ENCODE data around the gene PAK3. TPM values are rescaled to one million over a fixed set of nuclear protein-coding genes. Genes with fewer than 3 reads are reported as not detected.

Gene PAK3
- total and polyA plus RNA-seq, 2 donors (not counting 3 experiments of a cell fraction or from before 2014, with no cell fraction given): 0.01 to 0.15 TPM

DNA sequence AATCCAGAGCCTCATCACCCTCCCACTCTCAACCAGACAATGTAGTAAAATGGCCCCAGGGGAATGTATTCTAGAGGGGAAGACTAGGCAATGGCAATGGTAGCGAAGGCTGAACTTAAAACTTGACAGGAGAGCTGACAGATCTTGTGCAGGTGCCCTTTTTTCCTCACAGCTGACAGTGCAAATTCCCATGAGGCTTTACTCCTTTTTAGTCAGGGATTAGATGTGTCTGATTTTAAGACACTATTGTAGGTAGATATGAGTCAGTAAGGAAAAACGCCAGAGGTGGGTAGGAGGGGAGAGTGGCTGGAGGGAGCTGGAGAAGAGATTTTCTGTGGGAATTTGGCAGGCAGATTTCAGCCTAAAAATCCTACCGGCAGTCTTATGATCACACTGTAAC, 163.6 kb downstream of the PAK3 start:
- CTCF ChIA-PET: no interaction called here

More for the DNA sequence above, 163.6 kb downstream of the PAK3 start:
- Histone ChIP-seq H3K4me2 (ENCODE audit: insufficient read depth, low read length) (no peak overlapping the region), H2AFZ (ENCODE audit: low read depth, low read length) (no peak overlapping the region), H3K36me3 (ENCODE audit: control insufficient read depth in 2 of 2, extremely low read depth in 1 of 2, insufficient read depth in 2 of 2, low read length in 2 of 2) (no peaks in the 10 kb centered on the region), H4K20me1 (replicated peaks; ENCODE audit: control insufficient read depth, extremely low read depth, insufficient read depth, low read length) (no peaks in the 10 kb centered on the region), H3K4me3 (replicated peaks in 1 of 3; ENCODE audit: insufficient read depth in 1 of 3, low read depth in 1 of 3, low read length in 3 of 3) (no peak overlapping the region), H3K27ac (ENCODE audit: insufficient read depth, low read depth, low read length) (no peak overlapping the region), H3K79me2 (ENCODE audit: control insufficient read depth, insufficient read depth, low read length) (no peaks in the 10 kb centered on the region), H3K9me1 (replicated peaks; ENCODE audit: control insufficient read depth, extremely low read depth, insufficient read depth, low read length) (no peaks in the 10 kb centered on the region), H3K4me1 (ENCODE audit: control insufficient read depth, extremely low read depth, insufficient read depth, low read length) (no peaks in the 10 kb centered on the region), H3K9me3 (replicated peaks; ENCODE audit: control insufficient read depth, insufficient read depth, low read length) (no peaks in the 10 kb centered on the region), H3K9ac (replicated peaks; ENCODE audit: extremely low read depth, insufficient read depth, low read length) (no peak overlapping the region), H3K27me3 (ENCODE audit: control insufficient read depth in 2 of 2, insufficient read depth in 2 of 2, low read length in 2 of 2) (no peaks in the 10 kb centered on the region)
- POLR2A ChIA-PET: no interaction called here
- FAIRE-seq: no peak
- dilution Hi-C loops (cut with MboI; ENCODE audit: extremely low pct_ligation_motif_present, low sequenced_read_pairs): no loop called here
- BruUV-seq (replicated peaks): no TSS peak
- no peak for DNase-seq (ENCODE audit: low read depth, low spot score)
- intact Hi-C loops (cut with micrococcal nuclease): no loop called here
- TF ChIP-seq, protein P1, sequence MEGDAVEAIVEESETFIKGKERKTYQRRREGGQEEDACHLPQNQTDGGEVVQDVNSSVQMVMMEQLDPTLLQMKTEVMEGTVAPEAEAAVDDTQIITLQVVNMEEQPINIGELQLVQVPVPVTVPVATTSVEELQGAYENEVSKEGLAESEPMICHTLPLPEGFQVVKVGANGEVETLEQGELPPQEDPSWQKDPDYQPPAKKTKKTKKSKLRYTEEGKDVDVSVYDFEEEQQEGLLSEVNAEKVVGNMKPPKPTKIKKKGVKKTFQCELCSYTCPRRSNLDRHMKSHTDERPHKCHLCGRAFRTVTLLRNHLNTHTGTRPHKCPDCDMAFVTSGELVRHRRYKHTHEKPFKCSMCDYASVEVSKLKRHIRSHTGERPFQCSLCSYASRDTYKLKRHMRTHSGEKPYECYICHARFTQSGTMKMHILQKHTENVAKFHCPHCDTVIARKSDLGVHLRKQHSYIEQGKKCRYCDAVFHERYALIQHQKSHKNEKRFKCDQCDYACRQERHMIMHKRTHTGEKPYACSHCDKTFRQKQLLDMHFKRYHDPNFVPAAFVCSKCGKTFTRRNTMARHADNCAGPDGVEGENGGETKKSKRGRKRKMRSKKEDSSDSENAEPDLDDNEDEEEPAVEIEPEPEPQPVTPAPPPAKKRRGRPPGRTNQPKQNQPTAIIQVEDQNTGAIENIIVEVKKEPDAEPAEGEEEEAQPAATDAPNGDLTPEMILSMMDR (IDR thresholded peaks at IDR 0.05; ENCODE audit: extremely low read depth in 1 of 2, insufficient read depth in 1 of 2, low read depth in 1 of 2, low read length in 2 of 2): no peak
- TF ChIP-seq POLR2A (IDR thresholded peaks at IDR 0.05; ENCODE audit: low read depth, low read length) (no peak), GATA2 (IDR thresholded peaks at IDR 0.05; ENCODE audit: insufficient read depth, insufficient read length, low read depth, low read length) (no peak), FOS (IDR thresholded peaks at IDR 0.05; ENCODE audit: borderline replicate concordance, insufficient read depth, low read length) (no peak), POLR2AphosphoS5 (IDR thresholded peaks at IDR 0.05; ENCODE audit: insufficient read depth, low read depth, low read length) (no peak), JUN (IDR thresholded peaks at IDR 0.05; ENCODE audit: borderline replicate concordance, insufficient read depth, insufficient read length, low read depth) (no peak), MYC (IDR thresholded peaks at IDR 0.05; ENCODE audit: low read depth, low read length) (no peak), EZH2 (IDR thresholded peaks at IDR 0.05; ENCODE audit: borderline replicate concordance, low read depth, low read length, severe bottlenecking) (no peak)
- TF ChIP-seq, protein P2, sequence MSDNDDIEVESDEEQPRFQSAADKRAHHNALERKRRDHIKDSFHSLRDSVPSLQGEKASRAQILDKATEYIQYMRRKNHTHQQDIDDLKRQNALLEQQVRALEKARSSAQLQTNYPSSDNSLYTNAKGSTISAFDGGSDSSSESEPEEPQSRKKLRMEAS (IDR thresholded peaks at IDR 0.05; ENCODE audit: insufficient read depth, insufficient read length): no peak
